GM12892 (cell line): Measurements from ENCODE around the gene ANKRD30A.

ENCODE experiments used
- DNase-seq: peaks from one replicate; pipeline ENCODE4 v3.0.0; 2011; ENCODE audit not compliant: insufficient read length
- FAIRE-seq: peaks from 2 replicates; lab custom pipeline; 2011; peaks lifted over from hg19 to GRCh38; lab: Jason Lieb, UNC
- POLR2A ChIP-seq: IDR thresholded peaks from 2 replicates; pipeline ENCODE4 v1.6.1; 2011; ENCODE audit warnings: low read depth, low read length, control low read depth
- POLR2AphosphoS5 ChIP-seq: IDR thresholded peaks from 2 replicates; pipeline ENCODE4 v1.6.1; 2011; ENCODE audit warnings: low read depth, low read length, control low read depth
- TAF1 ChIP-seq: IDR thresholded peaks from 2 replicates; pipeline ENCODE4 v1.6.1; 2011; ENCODE audit warnings: low read depth, mild to moderate bottlenecking, control low read depth, low read length, borderline replicate concordance

ANKRD30A gene

GRCh38 chr10:37403776-37404175, 278.4 kb downstream of the ANKRD30A start:
- TF ChIP-seq POLR2AphosphoS5 (no peak), TAF1 (no peak), POLR2A (no peak)
- DNase-seq: no peak
- FAIRE-seq: no peak
